ENCODE results near the gene PRKACA. TPM values are rescaled to one million over a fixed set of nuclear protein-coding genes. Genes with fewer than 3 reads are reported as not detected.

Gene PRKACA
- total RNA-seq, 2 experiments from 2014 or later = 21.1 to 62.0 TPM

DNA sequence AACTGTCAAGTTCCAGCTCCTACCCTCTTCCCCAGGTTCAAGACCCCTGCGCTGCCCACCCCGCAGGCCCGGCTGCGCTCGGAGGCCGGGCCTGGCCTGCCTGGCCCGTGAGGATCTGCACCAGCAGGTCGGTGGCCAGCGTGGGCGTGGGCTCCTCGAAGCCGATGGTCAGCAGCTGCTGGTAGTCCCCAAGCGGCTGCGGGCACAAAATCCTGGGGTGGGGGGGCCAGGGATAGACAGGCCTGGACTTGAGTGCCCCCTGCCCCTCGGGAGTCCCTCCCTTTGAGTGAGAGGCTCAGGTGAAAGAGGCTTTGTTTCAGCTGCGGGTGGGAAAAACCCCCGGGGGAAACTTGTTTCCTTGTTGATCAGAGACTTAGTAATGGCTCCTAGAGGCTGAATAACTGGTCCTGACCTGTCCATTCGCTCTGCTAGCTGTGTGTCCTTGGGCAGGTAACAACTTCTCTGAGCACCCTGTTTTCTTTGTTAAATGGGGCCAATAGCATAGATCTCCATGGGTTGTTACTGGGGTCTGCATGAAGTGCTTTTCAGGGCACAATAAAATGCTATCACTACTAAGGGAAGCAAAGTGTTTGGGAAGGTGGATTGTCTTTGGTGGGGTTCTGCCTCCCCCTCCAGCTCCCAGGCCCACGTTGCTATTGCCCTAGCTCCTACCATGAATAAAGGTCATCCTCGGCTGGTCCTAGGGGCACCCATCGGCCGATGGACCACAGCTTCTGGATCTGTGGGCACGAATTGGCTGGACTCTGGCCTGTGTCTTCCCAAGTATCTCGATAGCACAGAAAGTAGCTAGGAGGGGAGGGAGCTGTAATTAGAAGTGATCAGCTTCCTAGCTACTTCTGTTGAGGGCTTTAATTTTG is 35.5 kb downstream of the PRKACA start:
- CTCF ChIA-PET (ENCODE audit: unreplicated experiment) = no interaction called here
- Histone ChIP-seq H3K9me3 (ENCODE audit: low read length) (no peaks in the 10 kb centered on the region), H2AFZ (ENCODE audit: low read length) (peak overlapping the region; percentile 74), H4K20me1 (ENCODE audit: insufficient read depth, low read length) (no peaks in the 10 kb centered on the region), H3K79me2 (ENCODE audit: insufficient read depth, low read depth, low read length) (no peaks in the 10 kb centered on the region), H3K4me1 (ENCODE audit: insufficient read depth, low read length, poor library complexity, severe bottlenecking) (peaks cover 19% of the 10 kb centered on the region), H3K9me2 (ENCODE audit: insufficient read depth, low read length) (no peaks in the 10 kb centered on the region), H3K36me3 (ENCODE audit: insufficient read depth, low read length) (peaks cover 20% of the 10 kb centered on the region; the same call in 1 of the 2 replicates), H3K4me3 (ENCODE audit: low read depth, low read length, poor library complexity, severe bottlenecking) (peak overlapping the region; percentile 72), H3K4me2 (ENCODE audit: low read length) (peak overlapping the region; percentile 90), H3K27ac (ENCODE audit: low read depth, low read length, poor library complexity, severe bottlenecking) (no peak overlapping the region)
- no TSS peak for BruUV-seq (replicated peaks)
- intact Hi-C loops (cut with micrococcal nuclease; ENCODE audit: unreplicated experiment) = loop anchor here (1.0 kb wide), 1 partner anchor 76 kb away; the partner anchor contains the start of gene RFX1
- no peak for DNase-seq (ENCODE audit: low spot score)
- TF ChIP-seq, protein P1, sequence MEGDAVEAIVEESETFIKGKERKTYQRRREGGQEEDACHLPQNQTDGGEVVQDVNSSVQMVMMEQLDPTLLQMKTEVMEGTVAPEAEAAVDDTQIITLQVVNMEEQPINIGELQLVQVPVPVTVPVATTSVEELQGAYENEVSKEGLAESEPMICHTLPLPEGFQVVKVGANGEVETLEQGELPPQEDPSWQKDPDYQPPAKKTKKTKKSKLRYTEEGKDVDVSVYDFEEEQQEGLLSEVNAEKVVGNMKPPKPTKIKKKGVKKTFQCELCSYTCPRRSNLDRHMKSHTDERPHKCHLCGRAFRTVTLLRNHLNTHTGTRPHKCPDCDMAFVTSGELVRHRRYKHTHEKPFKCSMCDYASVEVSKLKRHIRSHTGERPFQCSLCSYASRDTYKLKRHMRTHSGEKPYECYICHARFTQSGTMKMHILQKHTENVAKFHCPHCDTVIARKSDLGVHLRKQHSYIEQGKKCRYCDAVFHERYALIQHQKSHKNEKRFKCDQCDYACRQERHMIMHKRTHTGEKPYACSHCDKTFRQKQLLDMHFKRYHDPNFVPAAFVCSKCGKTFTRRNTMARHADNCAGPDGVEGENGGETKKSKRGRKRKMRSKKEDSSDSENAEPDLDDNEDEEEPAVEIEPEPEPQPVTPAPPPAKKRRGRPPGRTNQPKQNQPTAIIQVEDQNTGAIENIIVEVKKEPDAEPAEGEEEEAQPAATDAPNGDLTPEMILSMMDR (conservative IDR thresholded peaks at IDR 0.05; ENCODE audit: low read length) = no peak
- TF ChIP-seq EZH2phosphoT487 (IDR thresholded peaks at IDR 0.05; ENCODE audit: borderline replicate concordance, low read depth, low read length) = no peak
- POLR2A ChIA-PET = interaction anchor here (1.1 kb wide), 1 partner anchor 130 kb away, joined by 3 read pairs; the partner anchor contains the start of gene DCAF15

DNA sequence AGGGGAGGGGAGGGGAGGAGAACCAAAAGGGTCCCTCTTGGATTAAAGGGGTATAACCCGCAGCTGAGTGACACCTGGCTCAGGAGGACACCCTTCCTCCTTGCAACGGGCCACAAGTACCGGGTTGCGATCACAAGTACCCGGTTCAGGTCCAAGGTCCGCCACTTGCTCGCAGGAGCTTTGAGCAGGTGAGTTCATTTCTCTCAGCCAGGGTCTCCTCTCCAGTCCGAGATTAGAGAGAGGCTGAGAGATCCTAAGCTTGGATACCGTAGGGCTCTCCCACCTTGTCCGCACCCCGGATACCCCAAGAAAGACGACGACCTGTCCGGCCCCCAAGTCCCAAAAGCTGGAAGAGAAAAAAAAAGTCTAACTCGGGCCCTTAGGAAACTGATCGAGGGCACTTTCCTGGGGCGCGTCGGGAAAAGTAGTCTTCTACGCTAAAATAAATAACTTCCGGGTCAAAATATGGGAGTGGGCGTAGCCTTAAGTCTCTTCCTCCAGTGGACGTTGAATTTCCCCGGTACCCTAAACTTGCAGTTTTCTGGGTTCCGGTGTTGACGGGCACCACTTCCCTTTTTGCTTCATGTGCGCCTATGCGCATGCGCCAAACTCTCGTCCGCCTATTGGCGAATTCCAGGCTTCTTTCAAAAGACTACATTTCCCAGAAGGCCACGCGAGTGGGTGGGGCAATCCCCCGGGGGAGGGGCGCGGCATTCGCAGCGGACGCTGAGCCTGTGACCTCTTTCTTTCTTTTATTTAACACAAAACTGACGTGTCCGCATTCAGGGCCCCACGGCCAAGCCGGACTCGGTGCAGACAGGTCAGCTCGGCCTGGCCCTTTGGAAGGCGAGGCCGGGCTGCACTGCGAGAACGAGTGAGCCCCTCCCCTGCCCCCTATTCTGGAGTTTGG is 36.4 kb downstream of the PRKACA start:
- H4K20me1 ChIP-seq (ENCODE audit: insufficient read depth, low read length) = no peaks in the 10 kb centered on the region
- H2AFZ ChIP-seq (ENCODE audit: low read length) = peak overlapping the region; percentile 74
- H3K4me2 ChIP-seq (ENCODE audit: low read length) = peak overlapping the region; percentile 90
- no peaks in the 10 kb centered on the region for H3K9me2 ChIP-seq (ENCODE audit: insufficient read depth, low read length)
- intact Hi-C loops (cut with micrococcal nuclease; ENCODE audit: unreplicated experiment) = loop anchor here (1.0 kb wide), 1 partner anchor 75 kb away; the partner anchor contains the start of gene RFX1
- POLR2A ChIA-PET = interaction anchor here (0.6 to 1.1 kb wide), 2 partner anchors 129 to 350 kb away, joined by 3 read pairs; partner anchors contain the start of gene DCAF15
- peaks cover 19% of the 10 kb centered on the region for H3K4me1 ChIP-seq (ENCODE audit: insufficient read depth, low read length, poor library complexity, severe bottlenecking)
- H3K4me3 ChIP-seq (ENCODE audit: low read depth, low read length, poor library complexity, severe bottlenecking) = peak overlapping the region; percentile 72
- H3K79me2 ChIP-seq (ENCODE audit: insufficient read depth, low read depth, low read length) = no peaks in the 10 kb centered on the region
- peaks cover 11% of the 10 kb centered on the region; the same call in 1 of the 2 replicates for H3K36me3 ChIP-seq (ENCODE audit: insufficient read depth, low read length)
- TF ChIP-seq, protein P1 (conservative IDR thresholded peaks at IDR 0.05; ENCODE audit: low read length) = no peak
- CTCF ChIA-PET (ENCODE audit: unreplicated experiment) = no interaction called here
- TSS peak; percentile 84 for BruUV-seq (replicated peaks)
- peak; percentile 100 for DNase-seq (ENCODE audit: low spot score)
- no peaks in the 10 kb centered on the region for H3K9me3 ChIP-seq (ENCODE audit: low read length)
- peak overlapping the region; percentile 54 for H3K27ac ChIP-seq (ENCODE audit: low read depth, low read length, poor library complexity, severe bottlenecking)

All from OCI-LY7 (cell line).